WERI-Rb-1 (cell line): Measurements from ENCODE around the gene MYBPC3.
A peak's percentile ranks its signal among the peaks of the same experiment; 100 is the strongest.

ENCODE experiments used
- DNase-seq: peaks from one replicate; pipeline ENCODE4 v3.0.0-alpha.2; 2020
- H3K27ac ChIP-seq: fragments of 250-450 bp; sonication (Bioruptor Pico); 2 replicates; pipeline ENCODE4 v1.5.1; 2020; ENCODE audit warnings: mild to moderate bottlenecking, moderate library complexity
- H3K27me3 ChIP-seq: fragments of 250-450 bp; sonication (Bioruptor Pico); 2 replicates; pipeline ENCODE4 v1.5.1; 2021; ENCODE audit warnings: mild to moderate bottlenecking, low read depth, moderate library complexity; ENCODE audit not compliant: insufficient read depth, severe bottlenecking
- H3K36me3 ChIP-seq: fragments of 250-450 bp; sonication (Bioruptor Pico); 2 replicates; pipeline ENCODE4 v1.5.1; 2020; ENCODE audit warnings: mild to moderate bottlenecking, moderate library complexity
- H3K4me3 ChIP-seq: 2 replicates; pipeline ENCODE4 v1.5.1; 2011; ENCODE audit warnings: low read depth, mild to moderate bottlenecking, control low read depth, low read length
- H3K9me3 ChIP-seq: fragments of 250-450 bp; sonication (Bioruptor Pico); 2 replicates; pipeline ENCODE4 v1.5.1; 2021; ENCODE audit warnings: mild to moderate bottlenecking, moderate library complexity; ENCODE audit not compliant: severe bottlenecking
- CTCF ChIP-seq: IDR thresholded peaks from 2 replicates; pipeline ENCODE4 v1.5.1; 2011; ENCODE audit warnings: low read depth, mild to moderate bottlenecking, control low read depth, inconsistent platforms, low read length

MYBPC3 gene

DNA sequence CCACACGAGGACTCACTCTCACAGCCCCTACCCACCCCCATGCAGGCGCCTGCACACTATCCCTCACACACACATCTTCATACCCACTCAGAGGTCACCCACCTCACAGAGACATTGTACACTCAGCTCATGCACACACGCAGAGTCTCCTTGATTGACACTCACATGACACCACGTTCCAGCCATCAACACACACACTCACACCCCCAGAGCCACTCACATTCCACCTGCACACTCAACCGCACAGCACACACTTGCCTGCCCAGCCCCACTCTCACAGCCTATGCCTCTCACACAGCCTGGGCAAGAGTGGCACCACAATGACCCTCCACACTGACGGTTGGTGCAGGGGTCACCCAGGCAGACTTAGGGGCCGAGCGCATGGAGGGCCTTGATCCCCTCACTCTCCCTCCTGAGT is 23.6 kb upstream of the MYBPC3 start:
- Histone ChIP-seq H3K27ac (no peak overlapping the region), H3K27me3 (no peaks in the 10 kb centered on the region), H3K9me3 (no peaks in the 10 kb centered on the region), H3K36me3 (no peaks in the 10 kb centered on the region), H3K4me3 (no peak overlapping the region)
- no peak for TF ChIP-seq CTCF
- no peak for DNase-seq

DNA sequence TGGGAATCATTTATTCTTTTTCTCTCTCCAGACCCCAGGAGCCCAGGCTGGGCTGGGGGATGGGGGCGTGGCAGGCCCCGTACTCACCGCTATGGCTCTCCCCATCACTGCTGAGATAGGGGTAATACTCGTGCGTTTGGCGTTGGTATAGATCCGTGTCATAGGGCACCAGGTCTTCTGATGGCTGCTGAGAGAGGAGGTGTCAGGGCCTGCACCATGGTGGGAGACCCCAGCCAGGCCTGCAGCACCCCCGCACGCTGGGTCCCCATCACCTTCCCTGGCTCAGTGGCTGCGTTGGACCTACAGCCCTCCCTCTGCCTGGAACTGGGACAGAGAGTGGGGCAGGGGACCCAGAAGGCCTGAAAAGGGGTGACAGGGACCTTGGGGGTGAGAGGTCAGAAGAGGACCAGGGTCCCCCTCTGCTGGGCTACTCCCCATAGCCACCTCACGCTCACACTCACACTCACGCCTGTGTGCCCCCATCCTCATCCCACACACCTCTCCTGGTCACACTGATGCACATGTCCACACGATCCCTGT is 23.1 kb upstream of the MYBPC3 start:
- no peak for TF ChIP-seq CTCF
- H3K36me3 ChIP-seq, result no peaks in the 10 kb centered on the region
- no peak overlapping the region for H3K4me3 ChIP-seq
- H3K27ac ChIP-seq, result no peak overlapping the region
- H3K9me3 ChIP-seq, result no peaks in the 10 kb centered on the region
- no peak for DNase-seq
- H3K27me3 ChIP-seq, result no peaks in the 10 kb centered on the region

- no peak overlapping the region for H3K4me3 ChIP-seq
- H3K27ac ChIP-seq, result no peak overlapping the region
Measured at GRCh38 chr11:47375020-47375419, 22.5 kb upstream of the MYBPC3 start.

DNA sequence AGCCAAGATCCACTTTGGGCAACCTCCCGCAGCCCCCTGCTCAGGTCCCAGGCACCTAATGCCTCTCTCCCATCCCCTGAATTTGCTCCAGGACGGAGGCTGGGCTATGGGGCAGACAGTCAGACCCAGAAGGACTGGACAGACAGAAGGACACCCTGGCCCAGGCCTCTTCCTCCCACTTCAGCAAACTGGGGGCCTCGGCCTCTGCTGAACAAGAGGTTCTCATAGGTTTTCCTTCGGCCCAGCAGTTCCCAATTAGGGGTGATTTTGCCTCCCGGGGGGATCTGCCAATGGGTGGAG is 22.2 kb upstream of the MYBPC3 start:
- H3K9me3 ChIP-seq, result no peaks in the 10 kb centered on the region
- no peaks in the 10 kb centered on the region for H3K27me3 ChIP-seq
- DNase-seq, result no peak
- H3K36me3 ChIP-seq, result no peaks in the 10 kb centered on the region
- no peak overlapping the region for H3K4me3 ChIP-seq
- H3K27ac ChIP-seq, result no peak overlapping the region
- TF ChIP-seq CTCF, result no peak

More at GRCh38 chr11:47375020-47375419, 22.5 kb upstream of the MYBPC3 start:
- Histone ChIP-seq H3K27me3 (no peaks in the 10 kb centered on the region), H3K9me3 (no peaks in the 10 kb centered on the region), H3K36me3 (no peaks in the 10 kb centered on the region)
- no peak for DNase-seq
- TF ChIP-seq CTCF, result no peak

GRCh38 chr11:47373876-47374719 is 21.6 kb upstream of the MYBPC3 start:
- no peak overlapping the region for H3K27ac ChIP-seq
- DNase-seq, result peak; percentile 85
- H3K36me3 ChIP-seq, result no peaks in the 10 kb centered on the region
- H3K9me3 ChIP-seq, result no peaks in the 10 kb centered on the region
- TF ChIP-seq CTCF, result peak; percentile 98
- no peaks in the 10 kb centered on the region for H3K27me3 ChIP-seq
- no peak overlapping the region for H3K4me3 ChIP-seq
